Suprapubic skin (tissue), 4 donors: ENCODE results near the gene VTN. TPM values are rescaled to one million over a fixed set of nuclear protein-coding genes. Genes with fewer than 3 reads are reported as not detected.

Experiments used
- DNase-seq, 2 donors: peaks; one replicate each; pipeline ENCODE4 v3.0.0-alpha.2; 2019; ENCODE audit warnings: low spot score in 2 of 2
- H3K27ac ChIP-seq: fragments of 200-600 bp; sonication (generic); one replicate; pipeline ENCODE4 v1.5.1; 2019
- H3K27me3 ChIP-seq: fragments of 200-600 bp; sonication (generic); one replicate; pipeline ENCODE4 v1.5.1; 2019
- H3K36me3 ChIP-seq: fragments of 200-600 bp; sonication (generic); one replicate; pipeline ENCODE4 v1.5.1; 2019
- H3K4me1 ChIP-seq: fragments of 200-600 bp; sonication (generic); one replicate; pipeline ENCODE4 v1.5.1; 2019
- H3K4me3 ChIP-seq: fragments of 200-600 bp; sonication (generic); one replicate; pipeline ENCODE4 v1.5.1; 2019; ENCODE audit warnings: mild to moderate bottlenecking
- H3K9me3 ChIP-seq: fragments of 200-600 bp; sonication (generic); one replicate; pipeline ENCODE4 v1.5.1; 2019
- CTCF ChIP-seq, 2 donors: fragments of 200-600 bp in 1 of 2; fragments of 450-650 bp in 1 of 2; sonication (generic) in 1 of 2; IDR thresholded peaks; one replicate each; pipeline ENCODE4 v1.5.1; 2016 to 2019; ENCODE audit warnings: antibody characterized with exemption in 2 of 2, mild to moderate bottlenecking in 1 of 2, moderate library complexity in 1 of 2
- EP300 ChIP-seq: sonication (generic); formaldehyde crosslinking; IDR thresholded peaks from one replicate; pipeline ENCODE4 v1.6.1; 2017; ENCODE audit warnings: antibody characterized with exemption
- POLR2A ChIP-seq, 2 donors: fragments of 450-650 bp; IDR thresholded peaks; one replicate each; pipeline ENCODE4 v1.6.1; 2017; ENCODE audit warnings: antibody characterized with exemption in 2 of 2, mild to moderate bottlenecking in 2 of 2, moderate library complexity in 2 of 2
- POLR2AphosphoS5 ChIP-seq, 3 donors: sonication (generic); formaldehyde crosslinking; IDR thresholded peaks; one replicate each; pipeline ENCODE4 v1.6.1; 2017; ENCODE audit warnings: antibody characterized with exemption in 3 of 3
- WGBS: methylation state at CpG from one replicate; pipeline ENCODE4 v1.1.5; 2018; 5-methylcytosine and 5-hydroxymethylcytosine counted together
- total RNA-seq, 4 donors: library from RNA; depleted of rRNA; stranded (reverse); fragments of >200 nt; gene quantifications; one replicate each; pipeline ENCODE4 v1.1.0, GENCODE V29; 2016

Gene VTN
- total RNA-seq, 4 donors from 2014 or later = 0.42 to 4.2 (median 0.42) TPM; not detected in 1

- peaks cover 30% of the 10 kb centered on the region for H3K36me3 ChIP-seq
- H3K27ac ChIP-seq = no peak overlapping the region
- WGBS = 82% methylated on average over 1 of the region's 1 CpG
- TF ChIP-seq CTCF (IDR thresholded peaks at IDR 0.05) (no peak), EP300 (no peak), POLR2AphosphoS5 (IDR thresholded peaks at IDR 0.05) (no peak), POLR2A (IDR thresholded peaks at IDR 0.05) (no peak)
- H3K9me3 ChIP-seq = no peaks in the 10 kb centered on the region
- no peak overlapping the region for H3K4me3 ChIP-seq
- no peaks in the 10 kb centered on the region for H3K27me3 ChIP-seq
- no peak for DNase-seq
- H3K4me1 ChIP-seq = peaks cover 45% of the 10 kb centered on the region
Measured at GRCh38 chr17:28333083-28333746, 36.9 kb downstream of the VTN start.

- no peaks in the 10 kb centered on the region for H3K9me3 ChIP-seq
- no peaks in the 10 kb centered on the region for H3K27me3 ChIP-seq
- no peak for DNase-seq
- TF ChIP-seq CTCF (IDR thresholded peaks at IDR 0.05) = no peak
- no peak for TF ChIP-seq POLR2A (IDR thresholded peaks at IDR 0.05)
- TF ChIP-seq POLR2AphosphoS5 (IDR thresholded peaks at IDR 0.05) = no peak
- TF ChIP-seq EP300 = no peak
- WGBS = 84% methylated on average over 6 of the region's 6 CpGs
- peaks cover 38% of the 10 kb centered on the region for H3K36me3 ChIP-seq
- no peak overlapping the region for H3K27ac ChIP-seq
- H3K4me3 ChIP-seq = no peak overlapping the region
- H3K4me1 ChIP-seq = peaks cover 32% of the 10 kb centered on the region
Measured at GRCh38 chr17:28331891-28332420, 38.2 kb downstream of the VTN start.

GRCh38 chr17:28330671-28331070, 39.4 kb downstream of the VTN start:
- Histone ChIP-seq H3K4me1 (peaks cover 24% of the 10 kb centered on the region), H3K4me3 (no peak overlapping the region), H3K27me3 (no peaks in the 10 kb centered on the region), H3K36me3 (peaks cover 38% of the 10 kb centered on the region), H3K27ac (no peak overlapping the region), H3K9me3 (no peaks in the 10 kb centered on the region)
- DNase-seq = no peak
- whole genome bisulfite sequencing = no CpG with 5 or more reads among the region's 5 CpGs
- TF ChIP-seq CTCF (IDR thresholded peaks at IDR 0.05) (no peak), POLR2AphosphoS5 (IDR thresholded peaks at IDR 0.05) (no peak), EP300 (no peak)

GRCh38 chr17:28328325-28328724, 41.8 kb downstream of the VTN start:
- WGBS = 76% methylated on average over 4 of the region's 4 CpGs
- H3K4me1 ChIP-seq = peaks cover 7% of the 10 kb centered on the region

More at GRCh38 chr17:28328325-28328724, 41.8 kb downstream of the VTN start:
- no peak for TF ChIP-seq EP300
- TF ChIP-seq POLR2A (IDR thresholded peaks at IDR 0.05) = no peak
- no peak for TF ChIP-seq POLR2AphosphoS5 (IDR thresholded peaks at IDR 0.05)
- TF ChIP-seq CTCF (IDR thresholded peaks at IDR 0.05) = no peak
- no peak overlapping the region for H3K4me3 ChIP-seq
- peaks cover 38% of the 10 kb centered on the region for H3K36me3 ChIP-seq
- no peak for DNase-seq
- no peaks in the 10 kb centered on the region for H3K27me3 ChIP-seq
- no peaks in the 10 kb centered on the region for H3K9me3 ChIP-seq
- no peak overlapping the region for H3K27ac ChIP-seq
